K562 (cell line): Measurements from ENCODE around the gene CRTAP.

Experiments
- BMI1 ChIP-seq: fragments of 150-350 bp; IDR thresholded peaks from 2 replicates; pipeline ENCODE4 v1.6.1; 2014; ENCODE audit warnings: low read length
- E2F1 ChIP-seq: sonication (generic); formaldehyde crosslinking; IDR thresholded peaks from 2 replicates; pipeline ENCODE4 v1.8.1; 2023; ENCODE audit warnings: mild to moderate bottlenecking, missing genetic modification reagents, moderate library complexity
- FOXK2 ChIP-seq, 2 experiments: fragments of 450-650 bp; IDR thresholded peaks in 1 of 2; conservative IDR thresholded peaks in 1 of 2; 2 replicates each; pipeline ENCODE4 v1.6.1; 2016; ENCODE audit warnings: low read depth in 2 of 2, mild to moderate bottlenecking in 1 of 2
- L3MBTL2 ChIP-seq: fragments of 450-650 bp; IDR thresholded peaks from 2 replicates; pipeline ENCODE4 v1.6.1; 2016; ENCODE audit warnings: mild to moderate bottlenecking, moderate library complexity
- ZNF707 ChIP-seq: fragments of 250-450 bp; sonication (Bioruptor Pico); conservative IDR thresholded peaks from 2 replicates; pipeline ENCODE4 v1.8.0; 2022; ENCODE audit warnings: inconsistent platforms, mild to moderate bottlenecking, moderate library complexity
- TF ChIP-seq, protein P1 (sequence below), 3 experiments: IDR thresholded peaks in 2 of 3; conservative IDR thresholded peaks in 1 of 3; 2 replicates each; pipeline ENCODE4 v1.5.1; 2011 to 2012; ENCODE audit warnings: low read length in 3 of 3, mild to moderate bottlenecking in 3 of 3, control low read depth in 2 of 3, improper control_type of control experiment in 1 of 3, inconsistent platforms in 1 of 3, low read depth in 1 of 3, mixed read lengths in 1 of 3, moderate library complexity in 1 of 3; ENCODE audit not compliant: insufficient read depth in 2 of 3

DNA sequence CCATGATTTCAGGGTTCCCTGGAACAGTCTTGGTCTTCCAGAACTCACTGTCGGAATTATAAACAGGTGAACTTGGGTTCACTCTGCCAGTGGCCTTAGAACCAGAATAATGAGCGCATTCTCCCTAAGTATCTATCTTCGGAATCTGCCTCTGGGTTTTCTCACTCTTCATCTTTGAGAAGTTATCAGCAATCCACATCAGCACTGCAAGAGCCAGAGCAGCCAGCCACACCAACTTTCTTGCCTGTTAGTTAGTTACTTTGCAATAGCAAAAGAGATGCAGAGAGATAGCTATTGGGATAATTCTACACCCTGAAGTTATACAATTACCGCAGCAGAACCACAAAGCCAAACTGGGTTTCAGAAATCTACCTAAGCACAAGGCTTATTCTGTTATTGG, 42.6 kb upstream of the CRTAP start:
- no peak for TF ChIP-seq FOXK2 (conservative IDR thresholded peaks at IDR 0.05 in 1 of 2, IDR thresholded peaks at IDR 0.05 in 1 of 2; ENCODE audit: low read depth in 2 of 2)
- TF ChIP-seq, protein P1, sequence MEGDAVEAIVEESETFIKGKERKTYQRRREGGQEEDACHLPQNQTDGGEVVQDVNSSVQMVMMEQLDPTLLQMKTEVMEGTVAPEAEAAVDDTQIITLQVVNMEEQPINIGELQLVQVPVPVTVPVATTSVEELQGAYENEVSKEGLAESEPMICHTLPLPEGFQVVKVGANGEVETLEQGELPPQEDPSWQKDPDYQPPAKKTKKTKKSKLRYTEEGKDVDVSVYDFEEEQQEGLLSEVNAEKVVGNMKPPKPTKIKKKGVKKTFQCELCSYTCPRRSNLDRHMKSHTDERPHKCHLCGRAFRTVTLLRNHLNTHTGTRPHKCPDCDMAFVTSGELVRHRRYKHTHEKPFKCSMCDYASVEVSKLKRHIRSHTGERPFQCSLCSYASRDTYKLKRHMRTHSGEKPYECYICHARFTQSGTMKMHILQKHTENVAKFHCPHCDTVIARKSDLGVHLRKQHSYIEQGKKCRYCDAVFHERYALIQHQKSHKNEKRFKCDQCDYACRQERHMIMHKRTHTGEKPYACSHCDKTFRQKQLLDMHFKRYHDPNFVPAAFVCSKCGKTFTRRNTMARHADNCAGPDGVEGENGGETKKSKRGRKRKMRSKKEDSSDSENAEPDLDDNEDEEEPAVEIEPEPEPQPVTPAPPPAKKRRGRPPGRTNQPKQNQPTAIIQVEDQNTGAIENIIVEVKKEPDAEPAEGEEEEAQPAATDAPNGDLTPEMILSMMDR (IDR thresholded peaks at IDR 0.05 in 2 of 3, conservative IDR thresholded peaks at IDR 0.05 in 1 of 3; ENCODE audit: insufficient read depth in 2 of 3, low read depth in 1 of 3, low read length in 3 of 3), result no peak
- TF ChIP-seq ZNF707 (CRISPR knock-in tag), result no peak
- TF ChIP-seq L3MBTL2, result no peak
- TF ChIP-seq E2F1, result no peak
- no peak for TF ChIP-seq BMI1
